PC-9 (cell line): ENCODE results near the gene NTNG1. TPM values are rescaled to one million over a fixed set of nuclear protein-coding genes. Genes with fewer than 3 reads are reported as not detected.

ENCODE experiments used
- BruUV-seq: library from RNA; stranded (reverse); fragments of 400-500 nt; replicated peaks from 2 replicates; lab custom pipeline; 2021; lab: Mats Ljungman, UMichigan
- CTCF ChIA-PET: fragments of 300-600 bp; sonication (Branson Sonifier 250); formaldehyde crosslinking; loops from one replicate; lab custom pipeline; 2022; ENCODE audit warnings: antibody characterized with exemption; lab: Charles Lee
- POLR2A ChIA-PET: fragments of 300-600 bp; sonication (Branson Sonifier 250); formaldehyde crosslinking; loops from one replicate; lab custom pipeline; 2022; ENCODE audit warnings: antibody characterized with exemption; ENCODE audit not compliant: unreplicated experiment; lab: Charles Lee
- DNase-seq, 2 experiments: peaks; one replicate each; pipeline versions ENCODE4 v3.0.0 to v3.0.0-alpha.2; 2015 to 2022; ENCODE audit warnings: mixed read lengths in 1 of 2
- H2AFZ ChIP-seq: fragments of 200-600 bp; sonication (generic); 2 replicates; pipeline ENCODE4 v1.8.1; 2017; ENCODE audit warnings: antibody characterized with exemption
- H3F3A ChIP-seq: fragments of 200-600 bp; sonication (generic); 2 replicates; pipeline ENCODE4 v1.8.1; 2017; ENCODE audit warnings: antibody characterized with exemption, mild to moderate bottlenecking, low read depth; ENCODE audit not compliant: insufficient read depth
- H3K27ac ChIP-seq: fragments of 200-600 bp; sonication (generic); 2 replicates; pipeline ENCODE4 v1.6.1; 2016; ENCODE audit warnings: mixed run types
- H3K27me3 ChIP-seq: fragments of 200-600 bp; sonication (generic); 2 replicates; pipeline ENCODE4 v1.6.1; 2016; ENCODE audit warnings: low read depth, mixed run types; ENCODE audit not compliant: insufficient read depth
- H3K36me3 ChIP-seq: fragments of 200-600 bp; sonication (generic); 2 replicates; pipeline ENCODE4 v1.6.1; 2016; ENCODE audit warnings: low read depth, mixed run types
- H3K4me1 ChIP-seq: fragments of 200-600 bp; sonication (generic); replicated peaks from 2 replicates; pipeline ENCODE4 v1.6.1; 2016; ENCODE audit warnings: mixed run types; ENCODE audit not compliant: insufficient read depth
- H3K4me2 ChIP-seq: fragments of 200-600 bp; sonication (generic); 2 replicates; pipeline ENCODE4 v1.6.1; 2017; ENCODE audit warnings: mixed run types
- H3K4me3 ChIP-seq: fragments of 200-600 bp; sonication (generic); 2 replicates; pipeline ENCODE4 v1.6.1; 2016; ENCODE audit warnings: mixed run types
- H3K79me2 ChIP-seq: fragments of 200-600 bp; sonication (generic); 2 replicates; pipeline ENCODE4 v1.6.1; 2017; ENCODE audit warnings: low read depth, mixed run types
- H3K9me2 ChIP-seq: fragments of 200-600 bp; sonication (generic); 2 replicates; pipeline ENCODE4 v1.8.1; 2017; ENCODE audit warnings: mild to moderate bottlenecking; ENCODE audit not compliant: insufficient read depth
- H3K9me3 ChIP-seq: fragments of 200-600 bp; sonication (generic); 2 replicates; pipeline ENCODE4 v1.8.1; 2016; ENCODE audit warnings: low read depth; ENCODE audit not compliant: insufficient read depth
- H4K20me1 ChIP-seq: fragments of 200-600 bp; sonication (generic); 2 replicates; pipeline ENCODE4 v1.8.1; 2017; ENCODE audit not compliant: insufficient read depth
- EZH2 ChIP-seq: fragments of 200-600 bp; sonication (generic); IDR thresholded peaks from 2 replicates; pipeline ENCODE4 v1.8.0; 2017; ENCODE audit warnings: antibody characterized with exemption, low read depth
- intact Hi-C: fragments of 100-400 bp; cut with micrococcal nuclease; formaldehyde crosslinking; loops from one replicate; pipeline ENCODE4 v1.10.0; 2022; ENCODE audit not compliant: unreplicated experiment
- total RNA-seq: library from RNA; stranded (reverse); gene quantifications from 2 replicates; pipeline ENCODE4 v1.2.3, GENCODE V29; 2021
- TF ChIP-seq, protein P1 (sequence below): fragments of 200-600 bp; sonication (generic); conservative IDR thresholded peaks from 2 replicates; pipeline ENCODE4 v1.6.1; 2017; ENCODE audit warnings: mixed run types, antibody characterized with exemption, mild to moderate bottlenecking, moderate library complexity

Gene NTNG1
- total RNA-seq, 1 experiment from 2014 or later: not detected

GRCh38 chr1:107291987-107292386 is 151.1 kb downstream of the NTNG1 start:
- Histone ChIP-seq H3K4me3 (no peak overlapping the region), H3K79me2 (no peaks in the 10 kb centered on the region), H3K27me3 (no peaks in the 10 kb centered on the region), H3K9me2 (no peaks in the 10 kb centered on the region), H4K20me1 (no peaks in the 10 kb centered on the region), H3K36me3 (no peaks in the 10 kb centered on the region), H3K4me1 (no peaks in the 10 kb centered on the region), H3K27ac (no peak overlapping the region), H2AFZ (no peak overlapping the region), H3K4me2 (no peak overlapping the region), H3F3A (no peaks in the 10 kb centered on the region), H3K9me3 (no peaks in the 10 kb centered on the region)
- POLR2A ChIA-PET: no interaction called here
- CTCF ChIA-PET: no interaction called here
- DNase-seq: no peak
- no TSS peak for BruUV-seq
- intact Hi-C loops: no loop called here
- TF ChIP-seq, protein P1, sequence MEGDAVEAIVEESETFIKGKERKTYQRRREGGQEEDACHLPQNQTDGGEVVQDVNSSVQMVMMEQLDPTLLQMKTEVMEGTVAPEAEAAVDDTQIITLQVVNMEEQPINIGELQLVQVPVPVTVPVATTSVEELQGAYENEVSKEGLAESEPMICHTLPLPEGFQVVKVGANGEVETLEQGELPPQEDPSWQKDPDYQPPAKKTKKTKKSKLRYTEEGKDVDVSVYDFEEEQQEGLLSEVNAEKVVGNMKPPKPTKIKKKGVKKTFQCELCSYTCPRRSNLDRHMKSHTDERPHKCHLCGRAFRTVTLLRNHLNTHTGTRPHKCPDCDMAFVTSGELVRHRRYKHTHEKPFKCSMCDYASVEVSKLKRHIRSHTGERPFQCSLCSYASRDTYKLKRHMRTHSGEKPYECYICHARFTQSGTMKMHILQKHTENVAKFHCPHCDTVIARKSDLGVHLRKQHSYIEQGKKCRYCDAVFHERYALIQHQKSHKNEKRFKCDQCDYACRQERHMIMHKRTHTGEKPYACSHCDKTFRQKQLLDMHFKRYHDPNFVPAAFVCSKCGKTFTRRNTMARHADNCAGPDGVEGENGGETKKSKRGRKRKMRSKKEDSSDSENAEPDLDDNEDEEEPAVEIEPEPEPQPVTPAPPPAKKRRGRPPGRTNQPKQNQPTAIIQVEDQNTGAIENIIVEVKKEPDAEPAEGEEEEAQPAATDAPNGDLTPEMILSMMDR: no peak
- TF ChIP-seq EZH2: no peak

DNA sequence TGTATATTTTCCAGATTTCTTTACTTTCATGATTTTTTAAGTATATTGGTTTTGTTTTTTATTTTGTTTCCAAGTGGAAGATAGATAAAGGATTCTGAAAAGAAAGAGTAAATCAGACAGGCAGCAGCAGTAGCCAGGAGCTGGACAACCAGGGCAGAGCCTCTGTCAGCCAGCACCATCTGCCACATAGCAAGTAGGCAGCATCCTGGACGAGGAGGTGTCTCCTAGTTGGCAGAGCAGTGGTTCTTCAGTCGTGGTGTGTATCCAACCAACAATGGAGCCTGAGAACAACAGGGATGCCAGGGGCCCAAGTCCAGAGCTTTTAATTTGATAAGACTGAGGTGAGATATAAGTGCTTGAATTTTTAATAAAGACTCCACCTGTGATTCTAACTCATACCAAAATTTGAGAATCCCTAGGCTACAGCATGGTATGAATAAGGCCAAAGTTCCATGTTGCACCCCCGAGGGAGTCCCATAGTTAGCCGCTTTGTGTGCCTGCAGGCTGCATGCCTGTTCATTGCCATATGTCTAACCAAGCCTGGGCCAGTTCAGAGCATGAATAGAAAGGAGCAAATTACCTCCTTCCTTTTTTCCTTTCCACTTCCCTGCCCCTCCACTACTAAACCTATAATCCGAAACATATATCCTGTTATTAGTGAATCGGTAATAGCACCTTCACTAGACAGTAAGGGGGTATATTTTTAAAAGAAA is 153.2 kb downstream of the NTNG1 start:
- intact Hi-C loops: no loop called here
- Histone ChIP-seq H3K9me3 (no peaks in the 10 kb centered on the region), H3F3A (no peaks in the 10 kb centered on the region), H3K27ac (no peak overlapping the region), H3K4me3 (no peak overlapping the region), H3K9me2 (no peaks in the 10 kb centered on the region), H3K27me3 (no peaks in the 10 kb centered on the region), H3K4me2 (no peak overlapping the region), H3K79me2 (no peaks in the 10 kb centered on the region), H4K20me1 (no peaks in the 10 kb centered on the region), H3K4me1 (no peaks in the 10 kb centered on the region), H2AFZ (no peak overlapping the region), H3K36me3 (no peaks in the 10 kb centered on the region)
- DNase-seq: no peak
- POLR2A ChIA-PET: no interaction called here
- TF ChIP-seq EZH2: no peak
- TF ChIP-seq, protein P1: no peak
- CTCF ChIA-PET: no interaction called here
- BruUV-seq: no TSS peak

GRCh38 chr1:107294686-107295085 is 153.8 kb downstream of the NTNG1 start:
- no peaks in the 10 kb centered on the region for H3K79me2 ChIP-seq
- BruUV-seq: no TSS peak
- no peaks in the 10 kb centered on the region for H3F3A ChIP-seq
- intact Hi-C loops: no loop called here
- no peaks in the 10 kb centered on the region for H3K9me2 ChIP-seq
- H2AFZ ChIP-seq: no peak overlapping the region
- no peaks in the 10 kb centered on the region for H3K4me1 ChIP-seq
- TF ChIP-seq EZH2: no peak
- TF ChIP-seq, protein P1: no peak
- H3K4me2 ChIP-seq: no peak overlapping the region
- H3K36me3 ChIP-seq: no peaks in the 10 kb centered on the region
- H3K4me3 ChIP-seq: no peak overlapping the region
- ChIA-PET POLR2A (no interaction called here), CTCF (no interaction called here)
- no peak for DNase-seq
- H3K27me3 ChIP-seq: no peaks in the 10 kb centered on the region
- no peaks in the 10 kb centered on the region for H3K9me3 ChIP-seq
- H3K27ac ChIP-seq: no peak overlapping the region
- no peaks in the 10 kb centered on the region for H4K20me1 ChIP-seq
